ENCODE results near the gene EIF4E2.

EIF4E2 gene

DNA sequence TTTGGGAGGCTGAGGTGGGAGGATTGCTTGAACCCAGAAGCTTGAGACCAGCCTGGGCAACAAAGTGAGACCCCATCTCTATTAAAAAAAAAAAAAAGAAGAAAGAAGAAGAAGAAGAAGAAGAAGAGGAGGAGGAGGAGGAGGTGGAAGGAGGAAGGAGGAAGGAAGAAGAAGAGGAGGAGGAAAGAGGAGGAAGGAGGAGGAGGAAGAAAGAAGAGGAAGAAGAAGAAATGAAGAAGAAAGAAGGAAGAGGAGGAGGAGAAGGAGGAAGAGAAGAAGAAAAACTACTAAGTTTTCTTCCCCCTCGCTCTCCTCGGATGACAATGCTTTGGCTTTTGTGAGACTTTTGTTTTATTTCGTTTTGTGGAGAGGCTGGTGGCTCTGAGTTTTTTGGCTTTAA lies 52.8 kb downstream of the EIF4E2 start:
- in situ Hi-C loops (cut with MboI; ENCODE audit: low pct_unique_long_range_greater_than_20kb, low sequenced_read_pairs, unreplicated experiment) = no loop called here
- TF ChIP-seq, protein P1, sequence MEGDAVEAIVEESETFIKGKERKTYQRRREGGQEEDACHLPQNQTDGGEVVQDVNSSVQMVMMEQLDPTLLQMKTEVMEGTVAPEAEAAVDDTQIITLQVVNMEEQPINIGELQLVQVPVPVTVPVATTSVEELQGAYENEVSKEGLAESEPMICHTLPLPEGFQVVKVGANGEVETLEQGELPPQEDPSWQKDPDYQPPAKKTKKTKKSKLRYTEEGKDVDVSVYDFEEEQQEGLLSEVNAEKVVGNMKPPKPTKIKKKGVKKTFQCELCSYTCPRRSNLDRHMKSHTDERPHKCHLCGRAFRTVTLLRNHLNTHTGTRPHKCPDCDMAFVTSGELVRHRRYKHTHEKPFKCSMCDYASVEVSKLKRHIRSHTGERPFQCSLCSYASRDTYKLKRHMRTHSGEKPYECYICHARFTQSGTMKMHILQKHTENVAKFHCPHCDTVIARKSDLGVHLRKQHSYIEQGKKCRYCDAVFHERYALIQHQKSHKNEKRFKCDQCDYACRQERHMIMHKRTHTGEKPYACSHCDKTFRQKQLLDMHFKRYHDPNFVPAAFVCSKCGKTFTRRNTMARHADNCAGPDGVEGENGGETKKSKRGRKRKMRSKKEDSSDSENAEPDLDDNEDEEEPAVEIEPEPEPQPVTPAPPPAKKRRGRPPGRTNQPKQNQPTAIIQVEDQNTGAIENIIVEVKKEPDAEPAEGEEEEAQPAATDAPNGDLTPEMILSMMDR (IDR thresholded peaks at IDR 0.05; ENCODE audit: extremely low read depth, insufficient read depth, missing control alignments) = no peak
- DNase-seq (ENCODE audit: low spot score) = no peak

DNA sequence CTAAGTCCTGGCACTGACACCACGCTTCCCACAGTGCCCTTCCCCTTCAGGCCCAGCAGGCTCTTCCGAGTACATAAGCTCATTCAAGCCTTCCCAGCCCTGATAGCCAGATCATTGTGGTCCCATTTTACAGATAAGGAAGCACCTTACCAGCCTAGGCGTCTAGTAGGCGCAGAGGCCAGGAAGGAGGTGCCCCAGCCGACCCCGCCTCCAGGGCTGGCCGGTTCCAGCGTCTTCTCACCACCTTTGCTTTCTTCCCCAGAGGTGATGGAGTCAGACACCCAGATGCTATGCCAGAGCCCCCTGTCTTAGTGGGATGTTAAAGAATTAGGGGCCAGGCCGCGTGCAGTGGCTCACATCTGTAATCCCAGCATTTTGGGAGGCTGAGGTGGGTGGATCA lies 54.0 kb downstream of the EIF4E2 start:
- no peak for DNase-seq (ENCODE audit: low spot score)
- TF ChIP-seq, protein P1 (IDR thresholded peaks at IDR 0.05; ENCODE audit: extremely low read depth, insufficient read depth, missing control alignments) = no peak
- in situ Hi-C loops (cut with MboI; ENCODE audit: low pct_unique_long_range_greater_than_20kb, low sequenced_read_pairs, unreplicated experiment) = no loop called here

DNA sequence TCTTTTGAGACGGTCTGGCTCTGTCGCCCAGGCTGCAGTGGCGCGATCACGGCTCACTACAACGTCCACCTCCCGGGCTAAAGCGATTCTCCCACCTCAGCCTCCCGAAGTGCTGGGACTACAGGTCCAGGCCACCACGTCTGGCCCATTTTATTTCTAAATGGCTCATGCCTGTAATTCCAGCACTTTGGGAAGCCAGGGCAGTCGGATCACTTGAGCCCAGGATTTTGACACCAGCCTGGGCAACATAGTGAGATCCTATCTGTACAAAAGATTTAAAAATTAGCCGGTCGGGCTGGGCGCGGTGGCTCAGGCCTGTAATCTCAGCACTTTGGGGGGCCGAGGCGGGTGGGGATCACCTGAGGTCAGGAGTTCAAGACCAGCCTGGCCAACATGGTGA lies 56.5 kb downstream of the EIF4E2 start:
- in situ Hi-C loops (cut with MboI; ENCODE audit: low pct_unique_long_range_greater_than_20kb, low sequenced_read_pairs, unreplicated experiment) = no loop called here
- DNase-seq (ENCODE audit: low spot score) = no peak

DNA sequence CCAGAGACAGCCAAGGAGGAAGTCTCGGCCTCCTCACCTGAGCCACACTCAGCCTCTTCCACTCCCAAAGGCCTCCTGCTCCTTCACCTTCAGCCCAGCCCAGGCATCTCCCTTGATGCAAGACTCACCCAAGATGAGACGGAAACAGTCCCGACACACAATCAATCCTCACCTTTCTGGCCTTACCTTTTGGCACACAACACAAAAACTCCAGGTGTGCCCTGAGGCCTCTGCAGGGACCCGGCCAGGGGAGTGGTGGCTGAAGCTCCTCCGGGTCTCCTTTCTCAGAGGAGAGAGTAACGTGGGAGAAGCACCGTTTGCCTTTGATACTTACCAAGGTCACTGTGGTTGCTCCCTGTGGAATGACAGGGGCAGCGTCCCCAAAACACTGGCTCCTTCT lies 59.1 kb downstream of the EIF4E2 start:
- no peak for DNase-seq (ENCODE audit: low spot score)
- TF ChIP-seq, protein P1 (IDR thresholded peaks at IDR 0.05; ENCODE audit: extremely low read depth, insufficient read depth, missing control alignments) = no peak
- in situ Hi-C loops (cut with MboI; ENCODE audit: low pct_unique_long_range_greater_than_20kb, low sequenced_read_pairs, unreplicated experiment) = no loop called here

More for the DNA sequence above, 56.5 kb downstream of the EIF4E2 start:
- TF ChIP-seq, protein P1 (IDR thresholded peaks at IDR 0.05; ENCODE audit: extremely low read depth, insufficient read depth, missing control alignments) = no peak

DNA sequence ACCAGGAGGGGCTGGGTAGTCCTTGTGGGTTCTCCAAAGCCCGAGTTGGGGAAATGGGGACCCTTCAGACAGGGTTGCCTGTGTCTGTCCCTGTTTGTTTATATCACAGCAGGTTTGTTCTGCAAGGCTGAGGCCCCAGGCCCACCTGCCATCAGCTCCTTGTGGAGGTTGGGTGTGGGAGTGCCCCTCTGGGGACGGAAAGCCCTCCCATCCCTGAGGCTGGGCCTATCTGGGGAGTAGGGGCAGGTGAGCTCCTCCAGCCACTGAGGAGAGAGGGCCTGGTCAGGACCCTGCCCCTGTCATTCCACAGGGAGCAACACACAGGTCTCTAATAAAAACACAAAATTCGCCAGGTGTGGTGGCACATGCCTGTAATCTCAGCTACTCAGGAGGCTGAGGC lies 59.6 kb downstream of the EIF4E2 start:
- in situ Hi-C loops (cut with MboI; ENCODE audit: low pct_unique_long_range_greater_than_20kb, low sequenced_read_pairs, unreplicated experiment) = no loop called here
- TF ChIP-seq, protein P1 (IDR thresholded peaks at IDR 0.05; ENCODE audit: extremely low read depth, insufficient read depth, missing control alignments) = no peak
- DNase-seq (ENCODE audit: low spot score) = no peak

DNA sequence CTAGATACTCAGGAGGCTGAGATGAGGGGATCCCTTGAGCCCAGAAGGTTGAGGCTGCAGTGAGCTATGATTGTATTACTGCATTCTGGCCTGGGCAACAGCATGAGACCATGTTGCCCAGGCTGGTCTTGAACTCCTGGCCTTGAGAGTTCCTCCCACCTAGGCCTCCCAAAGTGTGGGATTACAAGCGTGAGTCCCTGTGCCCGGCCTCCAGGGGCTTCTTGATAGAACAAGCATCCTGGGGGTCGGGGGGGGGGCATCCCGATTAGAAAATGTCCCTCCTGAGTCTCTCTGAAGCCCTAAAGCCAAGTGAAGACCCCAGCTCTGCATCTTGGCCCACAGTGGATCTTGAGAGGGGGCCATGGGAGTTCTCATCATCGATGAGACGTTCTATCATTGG lies 60.6 kb downstream of the EIF4E2 start:
- TF ChIP-seq, protein P1 (IDR thresholded peaks at IDR 0.05; ENCODE audit: extremely low read depth, insufficient read depth, missing control alignments) = no peak
- no peak for DNase-seq (ENCODE audit: low spot score)
- in situ Hi-C loops (cut with MboI; ENCODE audit: low pct_unique_long_range_greater_than_20kb, low sequenced_read_pairs, unreplicated experiment) = no loop called here
